Uterus (tissue), 4 donors: ENCODE measurements around the gene HSD3B7. TPM values are rescaled to one million over a fixed set of nuclear protein-coding genes. Genes with fewer than 3 reads are reported as not detected.
A peak's percentile ranks its signal among the peaks of the same experiment; 100 is the strongest.

Experiments
- DNase-seq, 2 donors: peaks; one replicate each; pipeline ENCODE4 v3.0.0-alpha.2; 2019 to 2020
- H3K27ac ChIP-seq, 2 donors: fragments of 200-600 bp; sonication (generic); 1 replicate in 1 of 2; 2 replicates in 1 of 2; pipeline ENCODE4 v1.5.1; 2016 to 2018
- H3K27me3 ChIP-seq, 2 donors: fragments of 200-600 bp; sonication (generic); one replicate each; pipeline ENCODE4 v1.5.1; 2018 to 2019; ENCODE audit warnings: control low read depth in 1 of 2
- H3K36me3 ChIP-seq, 2 donors: fragments of 200-600 bp; sonication (generic); one replicate each; pipeline ENCODE4 v1.5.1; 2019; ENCODE audit warnings: control low read depth in 1 of 2
- H3K4me1 ChIP-seq, 2 donors: fragments of 200-600 bp; sonication (generic); one replicate each; pipeline ENCODE4 v1.5.1; 2018 to 2019; ENCODE audit warnings: control low read depth in 1 of 2
- H3K4me3 ChIP-seq, 2 donors: fragments of 200-600 bp; sonication (generic); 1 replicate in 1 of 2; 2 replicates in 1 of 2; pipeline ENCODE4 v1.5.1; 2018 to 2019; ENCODE audit warnings: mild to moderate bottlenecking in 1 of 2
- H3K9me3 ChIP-seq, 2 donors: fragments of 200-600 bp; sonication (generic); one replicate each; pipeline ENCODE4 v1.5.1; 2019; ENCODE audit warnings: control low read depth in 1 of 2
- CTCF ChIP-seq, 4 experiments: fragments of 200-600 bp in 2 of 4; fragments of 450-650 bp in 2 of 4; sonication (generic) in 2 of 4; IDR thresholded peaks; one replicate each; pipeline ENCODE4 v1.5.1; 2016 to 2019; ENCODE audit warnings: antibody characterized with exemption in 4 of 4, mild to moderate bottlenecking in 2 of 4, moderate library complexity in 1 of 4
- POLR2A ChIP-seq, 2 donors: fragments of 450-650 bp; IDR thresholded peaks; one replicate each; pipeline ENCODE4 v1.6.1; 2016; ENCODE audit warnings: antibody characterized with exemption in 2 of 2, mild to moderate bottlenecking in 1 of 2, moderate library complexity in 1 of 2
- intact Hi-C: fragments of 100-400 bp; cut with DNase I; formaldehyde crosslinking; loops from one replicate; pipeline ENCODE4 v1.15.1; 2023; ENCODE audit warnings: low total_unique reads
- total RNA-seq, 4 donors: library from RNA; depleted of rRNA in 3 of 4; stranded (reverse); fragments of >200 nt in 3 of 4; gene quantifications; one replicate each; pipeline versions ENCODE4 v1.1.0 to v1.2.4, GENCODE V29; 2014 to 2023
- donor health status: DM: yes; HTN: yes; CAD: no.

Gene HSD3B7
- total RNA-seq, 4 donors from 2014 or later, result 7.2 to 18.0 (median 11.3) TPM

- H3K27ac ChIP-seq, result peak overlapping the region; percentile 86 to 87
Measured at GRCh38 chr16:30951750-30952149, 33.3 kb upstream of the HSD3B7 start.

GRCh38 chr16:30953111-30953510 lies 31.9 kb upstream of the HSD3B7 start:
- no peak for DNase-seq
- Histone ChIP-seq H3K36me3 (no peaks in the 10 kb centered on the region), H3K27me3 (no peaks in the 10 kb centered on the region), H3K9me3 (no peaks in the 10 kb centered on the region), H3K4me1 (peaks cover 0 to 15% of the 10 kb centered on the region in 2 donors), H3K27ac (no peak overlapping the region), H3K4me3 (no peak overlapping the region)
- intact Hi-C loops, result no loop called here
- TF ChIP-seq POLR2A (IDR thresholded peaks at IDR 0.05), result no peak
- no peak for TF ChIP-seq CTCF (IDR thresholded peaks at IDR 0.05)

More at GRCh38 chr16:30951750-30952149, 33.3 kb upstream of the HSD3B7 start:
- TF ChIP-seq CTCF (IDR thresholded peaks at IDR 0.05) (no peak), POLR2A (IDR thresholded peaks at IDR 0.05) (no peak)
- Histone ChIP-seq H3K4me3 (no peak overlapping the region), H3K4me1 (peaks cover 0 to 13% of the 10 kb centered on the region in 2 donors), H3K27me3 (no peaks in the 10 kb centered on the region), H3K36me3 (no peaks in the 10 kb centered on the region), H3K9me3 (no peaks in the 10 kb centered on the region)
- peak; percentile 78 to 79 for DNase-seq
- intact Hi-C loops, result no loop called here

- Histone ChIP-seq H3K27me3 (no peaks in the 10 kb centered on the region), H3K4me1 (peaks cover 0 to 17% of the 10 kb centered on the region in 2 donors), H3K9me3 (no peaks in the 10 kb centered on the region), H3K36me3 (no peaks in the 10 kb centered on the region), H3K4me3 (no peak overlapping the region), H3K27ac (peak overlapping the region in 1 of 2 donors; percentile 15)
- intact Hi-C loops, result no loop called here
- TF ChIP-seq CTCF (IDR thresholded peaks at IDR 0.05) (peak; percentile 37 to 55 (median 44)), POLR2A (IDR thresholded peaks at IDR 0.05) (no peak)
- peak; percentile 52 to 54 for DNase-seq
Measured at GRCh38 chr16:30953511-30954124, 31.4 kb upstream of the HSD3B7 start.

DNA sequence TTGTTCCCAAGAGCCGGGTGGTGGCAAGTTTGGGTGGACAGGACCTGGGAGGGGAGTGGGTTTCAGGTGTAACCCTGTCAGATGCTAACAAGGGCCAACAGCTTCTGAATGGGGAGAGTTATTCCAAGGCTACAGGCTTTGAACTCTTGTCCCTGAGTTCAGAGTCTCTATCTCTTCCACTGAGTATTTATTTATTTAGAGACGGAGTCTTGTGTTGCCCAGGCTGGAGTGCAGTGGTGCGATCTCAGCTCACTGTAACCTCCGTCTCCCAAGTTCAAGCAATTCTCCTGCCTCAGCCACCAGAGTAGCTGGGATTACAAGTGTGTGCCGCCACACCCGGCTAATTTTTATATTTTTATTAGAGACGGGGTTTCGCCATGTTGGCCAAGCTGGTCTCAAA lies 30.0 kb upstream of the HSD3B7 start:
- H3K9me3 ChIP-seq, result no peaks in the 10 kb centered on the region
- no peak overlapping the region for H3K4me3 ChIP-seq
- TF ChIP-seq CTCF (IDR thresholded peaks at IDR 0.05) (no peak), POLR2A (IDR thresholded peaks at IDR 0.05) (no peak)
- H3K36me3 ChIP-seq, result no peaks in the 10 kb centered on the region
- intact Hi-C loops, result no loop called here
- H3K27me3 ChIP-seq, result no peaks in the 10 kb centered on the region
- H3K4me1 ChIP-seq, result peaks cover 5 to 26% of the 10 kb centered on the region in 2 donors
- no peak for DNase-seq
- H3K27ac ChIP-seq, result no peak overlapping the region

- Histone ChIP-seq H3K27ac (peak overlapping the region; percentile 94 to 98), H3K36me3 (no peaks in the 10 kb centered on the region), H3K9me3 (no peaks in the 10 kb centered on the region), H3K4me3 (peak overlapping the region; percentile 57 to 96), H3K27me3 (no peaks in the 10 kb centered on the region), H3K4me1 (peaks cover 5 to 21% of the 10 kb centered on the region in 2 donors)
- TF ChIP-seq CTCF (IDR thresholded peaks at IDR 0.05), result peak in 2 of 4 experiments; percentile 17 to 24
- TF ChIP-seq POLR2A (IDR thresholded peaks at IDR 0.05), result no peak
- peak; percentile 87 to 88 for DNase-seq
- intact Hi-C loops, result no loop called here
Measured at GRCh38 chr16:30956601-30957455, 28.2 kb upstream of the HSD3B7 start.
